RWPE1 (cell line): ENCODE data around the gene SCRT2.

Source experiments
- CTCF ChIA-PET: fragments of 350-600 bp; sonication (Branson Sonifier 250); formaldehyde crosslinking; extraction: SDS; loops from one replicate; lab custom pipeline; 2021; lab: Yijun Ruan, JAX
- POLR2A ChIA-PET: fragments of 400-600 bp; formaldehyde crosslinking; extraction: SDS; loops from one replicate; lab custom pipeline; 2020; ENCODE audit warnings: antibody characterized with exemption; ENCODE audit not compliant: low non-redundant PET; lab: Yijun Ruan, JAX
- DNase-seq: peaks from one replicate; pipeline ENCODE4 v3.0.0; 2012; ENCODE audit warnings: low spot score
- H3K27ac ChIP-seq: fragments of 450-650 bp; 2 replicates; pipeline ENCODE4 v1.5.1; 2017
- CTCF ChIP-seq: fragments of 450-650 bp; conservative IDR thresholded peaks from 2 replicates; pipeline ENCODE4 v1.5.1; 2017; ENCODE audit warnings: low read depth, mild to moderate bottlenecking

SCRT2 gene

GRCh38 chr20:664576-664975, 11.0 kb downstream of the SCRT2 start:
- DNase-seq, result no peak
- H3K27ac ChIP-seq, result no peak overlapping the region
- POLR2A ChIA-PET, result no interaction called here
- no peak for TF ChIP-seq CTCF
- CTCF ChIA-PET, result interaction anchor here (0.6 to 0.9 kb wide), 3 partner anchors 104 to 237 kb away, joined by 3 to 6 read pairs (median 3); partner anchors contain the start of gene SLC52A3

- H3K27ac ChIP-seq, result no peak overlapping the region
- DNase-seq, result no peak
- CTCF ChIA-PET, result interaction anchor here (0.6 to 0.9 kb wide), 2 partner anchors 104 to 237 kb away, joined by 3 read pairs; partner anchors contain the start of gene SLC52A3
- TF ChIP-seq CTCF, result no peak
- POLR2A ChIA-PET, result no interaction called here
Measured at GRCh38 chr20:664151-664550, 11.5 kb downstream of the SCRT2 start.

GRCh38 chr20:663315-664090, 12.1 kb downstream of the SCRT2 start:
- CTCF ChIA-PET, result no interaction called here
- no peak overlapping the region for H3K27ac ChIP-seq
- DNase-seq, result no peak
- TF ChIP-seq CTCF, result no peak
- POLR2A ChIA-PET, result no interaction called here

GRCh38 chr20:662277-663192, 13.1 kb downstream of the SCRT2 start:
- no peak for TF ChIP-seq CTCF
- H3K27ac ChIP-seq, result peak overlapping the region; percentile 6; the same call in 1 of the 2 replicates
- ChIA-PET POLR2A (no interaction called here), CTCF (interaction anchor here (1.0 to 1.9 kb wide), 2 partner anchors 17 to 76 kb away, joined by 7 to 9 read pairs; no protein-coding TSS in a partner anchor)
- no peak for DNase-seq

- peak overlapping the region; percentile 6; the same call in 1 of the 2 replicates for H3K27ac ChIP-seq
- ChIA-PET POLR2A (no interaction called here), CTCF (interaction anchor here (1.0 to 1.9 kb wide), 2 partner anchors 16 to 77 kb away, joined by 7 to 9 read pairs; no protein-coding TSS in a partner anchor)
- TF ChIP-seq CTCF, result no peak
- no peak for DNase-seq
Measured at GRCh38 chr20:661474-662270, 13.9 kb downstream of the SCRT2 start.
